ENCODE measurements around the gene TEAD3. TPM values are rescaled to one million over a fixed set of nuclear protein-coding genes. Genes with fewer than 3 reads are reported as not detected.
"Not testable (repeated sequence)": the region's sequence is repeated elsewhere in the genome, so short reads cannot be mapped to it uniquely, and the experiment has no call there.

Gene TEAD3
- polyA plus RNA-seq, 3 donors: not detected

- no peak overlapping the region for H3K4me3 ChIP-seq (replicated peaks in 1 of 3; ENCODE audit: low read depth in 2 of 3, low read length in 3 of 3)
- no peak overlapping the region for H3K27ac ChIP-seq (ENCODE audit: low read depth in 1 of 2, low read length in 2 of 2)
- peaks cover 3% of the 10 kb centered on the region for H3K4me1 Mint-ChIP-seq
- no peaks in the 10 kb centered on the region for H3K27me3 ChIP-seq (ENCODE audit: control insufficient read depth in 2 of 2, insufficient read depth in 2 of 2, low read length in 2 of 2)
- H3K4me2 ChIP-seq (replicated peaks; ENCODE audit: extremely low read depth, low read length, poor library complexity, severe bottlenecking): no peak overlapping the region
- intact Hi-C loops (cut with micrococcal nuclease): no loop called here
- no peaks in the 10 kb centered on the region for H3K36me3 ChIP-seq (replicated peaks in 1 of 2; ENCODE audit: control insufficient read depth in 1 of 2, insufficient read depth in 2 of 2, low read length in 2 of 2)
- no peak overlapping the region for H3K4me3 Mint-ChIP-seq
- WGBS (ENCODE audit: insufficient coverage): 95% methylated on average over 3 of the region's 3 CpGs
- no peak for DNase-seq
- H3K27ac Mint-ChIP-seq: no peak overlapping the region
- no peak for TF ChIP-seq CTCF (IDR thresholded peaks at IDR 0.05)
- H3K27me3 Mint-ChIP-seq (ENCODE audit: low read depth in 3 of 3): peaks cover 6 to 15% (median 9%) of the 10 kb centered on the region in 3 donors
- H3K9ac ChIP-seq (ENCODE audit: insufficient read depth, low read length, poor library complexity, severe bottlenecking): no peak overlapping the region
- no peak overlapping the region for H2AFZ ChIP-seq (ENCODE audit: insufficient read depth, low read depth, low read length, poor library complexity, severe bottlenecking)
- no peaks in the 10 kb centered on the region for H3K4me1 ChIP-seq (ENCODE audit: control insufficient read depth in 1 of 2, insufficient read depth in 2 of 2, low read length in 2 of 2)
- no peaks in the 10 kb centered on the region for H3K36me3 Mint-ChIP-seq
- H3K9me3 ChIP-seq (replicated peaks in 1 of 2; ENCODE audit: control insufficient read depth in 1 of 2, insufficient read depth in 1 of 2, low read length in 2 of 2): no peaks in the 10 kb centered on the region
- H3K79me2 ChIP-seq (ENCODE audit: insufficient read depth, low read length): no peaks in the 10 kb centered on the region
- H4K20me1 ChIP-seq (ENCODE audit: insufficient read depth, low read length): no peaks in the 10 kb centered on the region
- H3K9me3 Mint-ChIP-seq: no peaks in the 10 kb centered on the region
These were observed 55.7 kb downstream of the TEAD3 start for GRCh38 chr6:35441205-35441604.

DNA sequence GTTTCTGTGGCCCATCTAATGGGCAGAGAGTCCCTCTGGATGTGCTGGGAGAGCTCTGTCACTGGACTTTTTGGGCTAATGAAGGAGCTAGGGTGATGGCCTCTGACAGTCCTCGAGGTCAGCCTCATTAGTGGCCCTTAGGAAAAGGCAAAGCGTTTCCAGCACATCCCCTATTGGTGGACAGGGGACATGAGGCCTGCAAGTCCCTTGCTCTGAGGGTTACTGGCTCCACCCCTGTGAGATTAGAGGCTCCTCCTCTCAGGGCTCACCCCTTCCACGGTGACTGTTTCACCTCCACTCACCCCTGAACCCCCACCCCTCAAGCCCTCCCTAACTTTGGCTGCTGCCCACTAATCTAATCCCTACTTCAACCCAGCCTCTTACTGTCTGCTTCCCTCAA is 57.6 kb downstream of the TEAD3 start:
- no peaks in the 10 kb centered on the region for H3K27me3 ChIP-seq (ENCODE audit: control insufficient read depth in 2 of 2, insufficient read depth in 2 of 2, low read length in 2 of 2)
- intact Hi-C loops (cut with micrococcal nuclease): no loop called here
- DNase-seq: no peak
- no peaks in the 10 kb centered on the region for H3K79me2 ChIP-seq (ENCODE audit: insufficient read depth, low read length)
- 20% methylated on average over 1 of the region's 3 CpGs for WGBS (ENCODE audit: insufficient coverage)
- no peak for TF ChIP-seq CTCF (IDR thresholded peaks at IDR 0.05)
- no peak overlapping the region for H3K4me3 ChIP-seq (replicated peaks in 1 of 3; ENCODE audit: low read depth in 2 of 3, low read length in 3 of 3)
- no peaks in the 10 kb centered on the region for H3K4me1 ChIP-seq (ENCODE audit: control insufficient read depth in 1 of 2, insufficient read depth in 2 of 2, low read length in 2 of 2)
- H3K9ac ChIP-seq (ENCODE audit: insufficient read depth, low read length, poor library complexity, severe bottlenecking): no peak overlapping the region
- H3K9me3 ChIP-seq (replicated peaks in 1 of 2; ENCODE audit: control insufficient read depth in 1 of 2, insufficient read depth in 1 of 2, low read length in 2 of 2): no peaks in the 10 kb centered on the region
- peaks cover 4 to 14% (median 6%) of the 10 kb centered on the region in 3 donors for H3K27me3 Mint-ChIP-seq (ENCODE audit: low read depth in 3 of 3)
- H2AFZ ChIP-seq (ENCODE audit: insufficient read depth, low read depth, low read length, poor library complexity, severe bottlenecking): no peak overlapping the region
- no peaks in the 10 kb centered on the region for H3K9me3 Mint-ChIP-seq
- H3K4me2 ChIP-seq (replicated peaks; ENCODE audit: extremely low read depth, low read length, poor library complexity, severe bottlenecking): no peak overlapping the region
- peak overlapping the region in 1 of 7 donors; percentile 2 for H3K27ac Mint-ChIP-seq
- no peaks in the 10 kb centered on the region for H4K20me1 ChIP-seq (ENCODE audit: insufficient read depth, low read length)
- no peaks in the 10 kb centered on the region for H3K36me3 Mint-ChIP-seq
- no peak overlapping the region for H3K27ac ChIP-seq (ENCODE audit: low read depth in 1 of 2, low read length in 2 of 2)
- peaks cover 3% of the 10 kb centered on the region for H3K4me1 Mint-ChIP-seq
- H3K36me3 ChIP-seq (replicated peaks in 1 of 2; ENCODE audit: control insufficient read depth in 1 of 2, insufficient read depth in 2 of 2, low read length in 2 of 2): no peaks in the 10 kb centered on the region
- H3K4me3 Mint-ChIP-seq: no peak overlapping the region

- intact Hi-C loops (cut with micrococcal nuclease); H2AFZ ChIP-seq (ENCODE audit: insufficient read depth, low read depth, low read length, poor library complexity, severe bottlenecking); H3K9me3 ChIP-seq (replicated peaks in 1 of 2; ENCODE audit: control insufficient read depth in 1 of 2, insufficient read depth in 1 of 2, low read length in 2 of 2); H3K27me3 ChIP-seq (ENCODE audit: control insufficient read depth in 2 of 2, insufficient read depth in 2 of 2, low read length in 2 of 2); H3K4me1 Mint-ChIP-seq; H3K4me2 ChIP-seq (replicated peaks; ENCODE audit: extremely low read depth, low read length, poor library complexity, severe bottlenecking); DNase-seq; H3K36me3 ChIP-seq (replicated peaks in 1 of 2; ENCODE audit: control insufficient read depth in 1 of 2, insufficient read depth in 2 of 2, low read length in 2 of 2); H4K20me1 ChIP-seq (ENCODE audit: insufficient read depth, low read length); H3K79me2 ChIP-seq (ENCODE audit: insufficient read depth, low read length); H3K9ac ChIP-seq (ENCODE audit: insufficient read depth, low read length, poor library complexity, severe bottlenecking); H3K4me3 ChIP-seq (replicated peaks in 1 of 3; ENCODE audit: low read depth in 2 of 3, low read length in 3 of 3); H3K9me3 Mint-ChIP-seq; H3K27ac ChIP-seq (ENCODE audit: low read depth in 1 of 2, low read length in 2 of 2); H3K4me3 Mint-ChIP-seq; H3K4me1 ChIP-seq (ENCODE audit: control insufficient read depth in 1 of 2, insufficient read depth in 2 of 2, low read length in 2 of 2); H3K36me3 Mint-ChIP-seq; H3K27ac Mint-ChIP-seq: not testable (repeated sequence)
- no CpG with 5 or more reads among the region's 7 CpGs for WGBS (ENCODE audit: insufficient coverage)
- peaks cover 4 to 14% (median 6%) of the 10 kb centered on the region in 3 donors for H3K27me3 Mint-ChIP-seq (ENCODE audit: low read depth in 3 of 3)
These were observed 58.4 kb downstream of the TEAD3 start for GRCh38 chr6:35438378-35439065.
